GM12892 (cell line): ENCODE data around the gene ADSS2.

Experiments
- POLR2A ChIP-seq: IDR thresholded peaks from 2 replicates; pipeline ENCODE4 v1.6.1; 2011; ENCODE audit warnings: low read depth, low read length, control low read depth
- POLR2AphosphoS5 ChIP-seq: IDR thresholded peaks from 2 replicates; pipeline ENCODE4 v1.6.1; 2011; ENCODE audit warnings: low read depth, low read length, control low read depth
- TAF1 ChIP-seq: IDR thresholded peaks from 2 replicates; pipeline ENCODE4 v1.6.1; 2011; ENCODE audit warnings: low read depth, mild to moderate bottlenecking, control low read depth, low read length, borderline replicate concordance

- no peak for TF ChIP-seq POLR2A
- no peak for TF ChIP-seq POLR2AphosphoS5
- TF ChIP-seq TAF1: no peak
Observed at GRCh38 chr1:244494653-244495052, 42.9 kb upstream of the ADSS2 start.
